Right lobe of liver (tissue), 4 donors: ENCODE data around the gene SULT1C2.

Source experiments
- CTCF ChIP-seq, 4 donors: fragments of 200-600 bp in 3 of 4; fragments of 450-650 bp in 1 of 4; IDR thresholded peaks; one replicate each; pipeline versions ENCODE4 v1.5.1 to v1.8.0; 2016 to 2022; ENCODE audit warnings: antibody characterized with exemption in 4 of 4, mild to moderate bottlenecking in 2 of 4
- POLR2A ChIP-seq: fragments of 450-650 bp; IDR thresholded peaks from one replicate; pipeline ENCODE4 v1.6.1; 2017; ENCODE audit warnings: antibody characterized with exemption, mild to moderate bottlenecking
- donor health status: DM: no; HTN: no; CAD: no.
- donor health status: DM: no; HTN: no; CAD: no.
- donor health status: DM: no; HTN: yes; CAD: no.

- TF ChIP-seq CTCF (IDR thresholded peaks at IDR 0.05), result no peak
- TF ChIP-seq POLR2A, result no peak
Observed at GRCh38 chr2:108271691-108272253, 16.9 kb upstream of the SULT1C2 start.
